Mucosa of rectum (tissue), 2 donors: Measurements from ENCODE around the gene PCNX2.

Experiments
- H3K27ac ChIP-seq, 2 donors: one replicate each; pipeline ENCODE4 v1.7.0; 2013; ENCODE audit warnings: inconsistent platforms in 2 of 2, low read depth in 2 of 2, low read length in 2 of 2
- H3K27me3 ChIP-seq, 2 donors: one replicate each; pipeline ENCODE4 v1.7.0; 2013; ENCODE audit warnings: low read length in 2 of 2; ENCODE audit not compliant: control insufficient read depth in 2 of 2, insufficient read depth in 2 of 2
- H3K36me3 ChIP-seq, 2 donors: one replicate each; pipeline ENCODE4 v1.7.0; 2013; ENCODE audit warnings: low read length in 2 of 2; ENCODE audit not compliant: control insufficient read depth in 2 of 2, insufficient read depth in 2 of 2
- H3K4me1 ChIP-seq, 2 donors: one replicate each; pipeline ENCODE4 v1.7.0; 2013; ENCODE audit warnings: low read length in 2 of 2, mild to moderate bottlenecking in 1 of 2; ENCODE audit not compliant: control insufficient read depth in 2 of 2, insufficient read depth in 2 of 2
- H3K4me3 ChIP-seq, 2 donors: one replicate each; pipeline ENCODE4 v1.7.0; 2013; ENCODE audit warnings: low read length in 2 of 2
- H3K9ac ChIP-seq, 2 donors: one replicate each; pipeline ENCODE4 v1.7.0; 2013; ENCODE audit warnings: low read length in 2 of 2, low read depth in 1 of 2, mild to moderate bottlenecking in 1 of 2
- H3K9me3 ChIP-seq, 2 donors: one replicate each; pipeline ENCODE4 v1.7.0; 2013; ENCODE audit warnings: low read length in 2 of 2; ENCODE audit not compliant: control insufficient read depth in 2 of 2
- donor health status: healthy.
- donor health status: Normal muscosa, but diverticular disease.

Gene PCNX2

GRCh38 chr1:233027046-233027445, 268.5 kb downstream of the PCNX2 start:
- H3K4me3 ChIP-seq = no peak overlapping the region
- H3K9me3 ChIP-seq = no peaks in the 10 kb centered on the region

GRCh38 chr1:233025567-233025966, 270.0 kb downstream of the PCNX2 start:
- Histone ChIP-seq H3K27ac (peak overlapping the region in 1 of 2 donors; percentile 27), H3K9ac (no peak overlapping the region), H3K9me3 (no peaks in the 10 kb centered on the region), H3K4me1 (peaks cover 2 to 4% of the 10 kb centered on the region in 2 donors), H3K4me3 (no peak overlapping the region), H3K27me3 (no peaks in the 10 kb centered on the region), H3K36me3 (no peaks in the 10 kb centered on the region)

More at GRCh38 chr1:233027046-233027445, 268.5 kb downstream of the PCNX2 start:
- Histone ChIP-seq H3K9ac (no peak overlapping the region), H3K27ac (no peak overlapping the region), H3K4me1 (peaks cover 2 to 4% of the 10 kb centered on the region in 2 donors), H3K36me3 (no peaks in the 10 kb centered on the region), H3K27me3 (no peaks in the 10 kb centered on the region)

- no peak overlapping the region for H3K4me3 ChIP-seq
- no peak overlapping the region for H3K9ac ChIP-seq
- H3K4me1 ChIP-seq = peaks cover 2 to 4% of the 10 kb centered on the region in 2 donors
- H3K27me3 ChIP-seq = no peaks in the 10 kb centered on the region
- no peaks in the 10 kb centered on the region for H3K9me3 ChIP-seq
- H3K27ac ChIP-seq = peak overlapping the region in 1 of 2 donors; percentile 27
- no peaks in the 10 kb centered on the region for H3K36me3 ChIP-seq
Measured at GRCh38 chr1:233025157-233025556, 270.4 kb downstream of the PCNX2 start.

GRCh38 chr1:233024199-233024598, 271.3 kb downstream of the PCNX2 start:
- Histone ChIP-seq H3K36me3 (no peaks in the 10 kb centered on the region), H3K27ac (no peak overlapping the region), H3K4me3 (no peak overlapping the region), H3K27me3 (no peaks in the 10 kb centered on the region), H3K9me3 (no peaks in the 10 kb centered on the region), H3K9ac (no peak overlapping the region), H3K4me1 (peaks cover 2 to 7% of the 10 kb centered on the region in 2 donors)

GRCh38 chr1:233022246-233022645, 273.3 kb downstream of the PCNX2 start:
- Histone ChIP-seq H3K27ac (no peak overlapping the region), H3K27me3 (no peaks in the 10 kb centered on the region), H3K4me1 (peaks cover 2 to 7% of the 10 kb centered on the region in 2 donors), H3K36me3 (no peaks in the 10 kb centered on the region), H3K9me3 (no peaks in the 10 kb centered on the region), H3K4me3 (no peak overlapping the region), H3K9ac (no peak overlapping the region)

GRCh38 chr1:233020426-233020825, 275.1 kb downstream of the PCNX2 start:
- Histone ChIP-seq H3K27me3 (no peaks in the 10 kb centered on the region), H3K9ac (no peak overlapping the region), H3K36me3 (no peaks in the 10 kb centered on the region), H3K27ac (no peak overlapping the region), H3K9me3 (no peaks in the 10 kb centered on the region), H3K4me1 (peaks cover 2 to 3% of the 10 kb centered on the region in 2 donors), H3K4me3 (no peak overlapping the region)

GRCh38 chr1:233019778-233020325, 275.7 kb downstream of the PCNX2 start:
- no peaks in the 10 kb centered on the region for H3K36me3 ChIP-seq
- H3K9me3 ChIP-seq = no peaks in the 10 kb centered on the region
- H3K4me3 ChIP-seq = no peak overlapping the region
- H3K27me3 ChIP-seq = no peaks in the 10 kb centered on the region
- H3K4me1 ChIP-seq = peaks cover 0 to 3% of the 10 kb centered on the region in 2 donors
- H3K27ac ChIP-seq = no peak overlapping the region
- H3K9ac ChIP-seq = no peak overlapping the region

GRCh38 chr1:233019083-233019482, 276.4 kb downstream of the PCNX2 start:
- no peak overlapping the region for H3K4me3 ChIP-seq
- no peaks in the 10 kb centered on the region for H3K36me3 ChIP-seq
- H3K4me1 ChIP-seq = peaks cover 0 to 3% of the 10 kb centered on the region in 2 donors
- no peak overlapping the region for H3K27ac ChIP-seq
- no peaks in the 10 kb centered on the region for H3K9me3 ChIP-seq
- H3K9ac ChIP-seq = no peak overlapping the region
- no peaks in the 10 kb centered on the region for H3K27me3 ChIP-seq

- Histone ChIP-seq H3K9me3 (no peaks in the 10 kb centered on the region), H3K4me3 (no peak overlapping the region)
Measured at GRCh38 chr1:233016798-233017197, 278.7 kb downstream of the PCNX2 start.

GRCh38 chr1:233015965-233016364, 279.6 kb downstream of the PCNX2 start:
- H3K9ac ChIP-seq = no peak overlapping the region
- H3K27me3 ChIP-seq = no peaks in the 10 kb centered on the region
- no peak overlapping the region for H3K4me3 ChIP-seq
- peaks cover 0 to 3% of the 10 kb centered on the region in 2 donors for H3K4me1 ChIP-seq
- H3K36me3 ChIP-seq = peaks cover 0 to 2% of the 10 kb centered on the region in 2 donors
- H3K9me3 ChIP-seq = no peaks in the 10 kb centered on the region
- no peak overlapping the region for H3K27ac ChIP-seq

More at GRCh38 chr1:233016798-233017197, 278.7 kb downstream of the PCNX2 start:
- peaks cover 0 to 3% of the 10 kb centered on the region in 2 donors for H3K4me1 ChIP-seq
- H3K27me3 ChIP-seq = no peaks in the 10 kb centered on the region
- H3K27ac ChIP-seq = no peak overlapping the region
- H3K9ac ChIP-seq = no peak overlapping the region
- H3K36me3 ChIP-seq = peaks cover 0 to 2% of the 10 kb centered on the region in 2 donors
